GM19328 (cell line): ENCODE results near the gene ABCB7.
"Not testable (repeated sequence)": the region's sequence is repeated elsewhere in the genome, so short reads cannot be mapped to it uniquely, and the experiment has no call there.

Source experiments
- ATAC-seq: cut with Tn5 transposase; IDR thresholded peaks from one replicate; pipeline ENCODE4 v1.9.1; 2021; ENCODE audit warnings: mild to moderate bottlenecking, moderate library complexity; ENCODE audit not compliant: unreplicated experiment

The ABCB7 gene

DNA sequence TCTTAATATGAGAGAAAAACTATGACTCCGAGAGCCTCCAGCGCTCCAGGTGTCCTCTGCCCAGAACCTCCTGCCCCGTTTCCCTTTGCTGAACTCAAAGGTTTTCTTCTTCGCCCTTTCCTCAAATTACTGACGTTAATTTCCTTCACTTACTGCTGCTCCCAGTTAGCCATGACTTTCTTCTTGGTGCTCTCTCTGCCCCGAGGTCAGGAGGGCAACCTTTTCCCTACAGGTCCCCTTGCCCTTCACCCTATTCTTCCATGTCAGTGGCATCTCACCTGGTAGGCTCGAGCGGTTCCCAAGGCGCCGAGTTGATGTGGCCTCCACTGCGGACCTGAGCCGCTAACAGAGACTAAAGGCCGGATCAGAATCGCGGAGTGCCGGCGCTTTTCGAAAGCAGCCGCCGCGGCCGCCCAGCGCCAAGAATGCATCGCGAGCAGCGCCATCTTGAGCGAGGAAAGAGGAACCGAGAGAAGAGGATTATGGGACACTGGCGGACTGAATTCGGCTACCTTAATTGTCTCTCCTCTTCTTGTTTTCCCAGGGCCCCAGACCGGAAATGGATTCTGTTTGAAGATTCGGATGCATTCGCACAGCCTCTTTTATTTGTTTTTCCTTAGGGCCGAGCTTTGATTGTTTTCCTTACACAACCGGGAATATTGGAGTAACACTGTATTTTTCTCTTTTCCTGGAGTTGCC lies at the start of gene ABCB7:
Gene ABCB7 (minus strand): TSS at position 457 of the 699 bp plus-strand sequence. CDS start 11 bp downstream, at position 446.
- no peak for ATAC-seq

DNA sequence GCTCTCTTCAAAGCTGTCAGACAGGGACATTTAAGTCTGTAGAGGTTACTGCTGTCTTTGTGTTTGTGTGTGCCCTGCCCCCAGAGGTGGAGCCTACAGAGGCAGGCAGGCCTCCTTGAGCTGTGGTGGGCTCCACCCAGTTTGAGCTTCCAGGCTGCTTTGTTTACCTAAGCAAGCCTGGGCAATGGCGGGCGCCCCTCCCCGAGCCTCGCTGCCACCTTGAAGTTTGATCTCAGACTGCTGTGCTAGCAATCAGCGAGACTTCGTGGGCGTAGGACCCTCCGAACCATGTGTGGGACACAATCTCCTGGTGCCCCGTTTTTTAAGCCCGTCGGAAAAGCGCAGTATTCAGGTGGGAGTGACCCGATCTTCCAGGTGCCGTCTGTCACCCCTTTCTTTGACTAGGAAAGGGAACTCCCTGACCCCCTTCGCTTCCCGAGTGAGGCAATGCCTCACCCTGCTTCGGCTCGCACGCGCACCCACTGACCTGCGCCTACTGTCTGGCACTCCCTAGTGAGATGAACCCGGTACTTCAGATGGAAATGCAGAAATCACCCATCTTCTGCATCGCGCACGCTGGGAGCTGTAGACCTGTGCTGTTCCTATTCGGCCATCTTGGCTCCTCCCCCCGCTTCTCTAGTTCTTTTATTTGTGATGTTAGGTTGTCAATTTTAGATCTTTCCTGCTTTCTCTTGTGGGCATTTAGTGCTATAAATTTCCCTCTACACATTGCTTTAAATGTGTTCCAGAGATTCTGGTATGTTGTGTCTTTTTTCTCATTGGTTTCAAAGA lies 32.5 kb upstream of the ABCB7 start:
- ATAC-seq: not testable (repeated sequence)

DNA sequence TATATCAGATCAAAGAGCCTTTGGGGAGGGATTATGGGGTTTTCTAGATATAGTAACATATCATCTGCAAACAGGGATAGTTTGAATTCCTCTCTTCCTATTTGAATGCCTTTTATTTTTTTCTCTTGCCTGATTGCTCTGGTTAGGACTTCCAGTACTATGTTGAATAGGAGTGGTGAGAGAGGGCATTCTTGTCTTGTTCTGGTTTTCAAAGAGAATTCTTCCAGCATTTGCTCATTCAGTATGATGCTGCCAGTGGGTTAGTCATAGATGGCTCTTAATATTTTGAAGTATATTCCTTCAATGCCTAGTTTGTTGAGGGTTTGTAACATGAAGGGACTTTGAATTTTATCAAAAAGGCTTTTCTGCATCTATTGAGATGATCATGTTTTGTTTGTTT lies 25.6 kb upstream of the ABCB7 start:
- ATAC-seq: no peak

DNA sequence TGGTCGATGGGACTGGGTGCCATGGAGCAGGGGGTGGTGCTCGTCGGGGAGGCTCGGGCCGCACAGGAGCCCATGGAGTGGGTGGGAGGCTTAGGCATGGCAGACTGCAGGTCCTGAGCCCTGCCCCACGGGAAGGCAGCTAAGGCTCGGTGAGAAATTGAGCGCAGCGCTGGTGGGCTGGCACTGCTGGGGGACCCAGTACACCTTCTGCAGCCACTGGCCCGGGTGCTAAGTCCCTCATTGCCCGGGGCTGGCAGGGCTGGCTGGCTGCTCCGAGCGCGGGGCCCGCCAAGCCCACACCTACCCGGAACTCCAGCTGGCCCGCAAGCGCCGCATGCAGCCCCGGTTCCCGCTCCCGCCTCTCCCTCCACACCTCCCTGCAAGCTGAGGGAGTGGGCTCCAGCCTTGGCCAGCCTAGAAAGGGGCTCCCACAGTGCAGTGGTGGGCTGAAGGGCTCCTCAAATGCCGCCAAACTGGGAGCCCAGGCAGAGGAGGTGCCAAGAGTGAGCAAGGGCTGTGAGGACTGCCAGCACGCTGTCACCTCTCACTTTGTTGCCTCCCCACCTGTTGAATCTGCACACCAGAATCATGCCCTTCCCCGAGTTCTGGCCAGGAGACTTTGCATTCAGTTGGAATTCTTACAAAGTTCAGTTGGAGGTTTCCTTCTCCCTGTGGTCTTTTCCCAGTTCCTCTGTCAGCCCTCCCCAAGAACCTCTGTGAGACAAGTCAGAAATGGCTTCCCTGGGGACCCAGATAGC lies 23.6 kb upstream of the ABCB7 start:
- ATAC-seq: not testable (repeated sequence)

DNA sequence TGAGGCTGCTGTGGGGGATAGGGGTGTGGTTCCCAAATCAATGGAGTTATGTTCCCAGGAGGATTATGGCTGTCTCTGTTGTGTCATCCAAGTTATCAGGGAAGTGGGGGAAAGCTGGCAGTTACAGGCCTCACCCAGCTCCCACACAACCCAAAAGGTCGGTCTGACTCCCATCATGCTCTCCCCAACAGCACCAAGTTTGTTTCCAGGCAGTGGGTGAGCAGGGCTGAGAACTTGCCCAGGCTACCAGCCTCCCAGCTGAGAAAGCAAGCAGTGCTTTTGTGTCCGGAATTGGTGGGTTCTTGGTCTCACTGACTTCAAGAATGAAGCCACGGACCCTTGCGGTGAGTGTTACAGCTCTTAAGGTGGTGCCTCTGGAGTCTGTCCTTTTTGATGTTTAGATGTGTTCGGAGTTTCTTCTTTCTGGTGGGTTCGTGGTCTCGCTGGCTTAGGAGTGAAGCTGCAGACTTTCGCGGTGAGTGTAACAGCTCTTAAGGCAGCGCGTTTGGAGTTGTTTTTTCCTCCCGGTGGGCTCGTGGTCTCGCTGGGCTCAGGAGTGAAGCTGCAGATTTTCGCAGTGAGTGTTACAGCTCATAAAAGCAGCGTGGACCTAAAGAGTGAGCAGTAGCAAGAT lies 16.3 kb upstream of the ABCB7 start:
- ATAC-seq: not testable (repeated sequence)

DNA sequence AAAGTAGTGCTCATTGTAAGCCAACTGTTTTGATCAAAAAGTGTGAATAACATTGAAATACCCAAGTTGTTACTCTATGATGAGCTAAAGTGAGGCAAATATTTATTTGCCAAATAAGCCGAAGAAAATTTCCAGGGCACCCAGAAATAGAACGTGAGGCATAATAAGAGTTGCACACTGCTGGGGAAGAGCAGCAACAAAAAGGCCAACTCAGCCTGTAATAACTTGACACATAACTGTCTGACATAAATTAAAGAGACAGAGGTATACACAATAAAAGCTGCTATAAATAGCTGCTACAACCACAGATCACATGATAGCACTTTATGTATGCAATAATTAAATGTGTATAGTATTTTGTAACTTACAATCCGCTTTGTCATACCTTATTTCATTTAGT lies 2.0 kb upstream of the ABCB7 start:
- ATAC-seq: no peak

DNA sequence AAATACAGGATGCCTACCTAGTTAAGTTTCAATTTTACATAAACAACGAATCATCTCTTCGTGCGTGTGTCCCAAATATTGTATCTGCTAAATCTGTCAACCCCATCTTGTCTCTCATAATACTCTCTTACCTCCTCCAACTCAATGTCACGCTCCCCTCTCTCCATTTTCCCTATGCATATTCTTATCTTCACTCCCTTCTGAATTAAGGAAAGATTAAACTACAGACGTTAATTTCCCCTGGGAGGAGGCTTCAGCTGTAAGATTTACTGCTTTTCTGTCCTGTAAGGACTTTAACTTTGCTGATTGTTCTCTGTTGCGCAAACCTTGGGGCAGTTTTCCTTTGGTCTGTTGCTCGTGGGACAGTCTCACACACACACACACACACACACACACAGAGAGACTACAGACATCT lies 455 bp upstream of the ABCB7 start:
- ATAC-seq: no peak

DNA sequence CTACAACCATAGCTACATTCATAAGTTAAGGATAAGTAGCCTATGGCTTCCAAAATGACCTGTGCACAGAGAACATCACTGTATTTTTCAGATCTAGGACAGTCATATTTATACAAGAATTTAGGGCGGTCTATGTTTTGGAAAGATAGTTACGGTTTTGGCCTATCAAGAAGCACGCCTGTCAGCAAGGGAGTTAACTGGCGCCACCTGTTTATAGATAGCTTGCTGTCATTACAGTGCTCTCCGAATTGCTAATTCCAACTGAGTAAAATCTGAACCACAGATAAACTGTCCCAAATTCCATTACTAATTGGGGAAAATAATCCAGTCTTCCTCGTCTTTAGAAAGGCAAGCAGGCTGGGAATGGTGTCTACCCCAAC lies 646 bp downstream of the ABCB7 start:
- no peak for ATAC-seq

DNA sequence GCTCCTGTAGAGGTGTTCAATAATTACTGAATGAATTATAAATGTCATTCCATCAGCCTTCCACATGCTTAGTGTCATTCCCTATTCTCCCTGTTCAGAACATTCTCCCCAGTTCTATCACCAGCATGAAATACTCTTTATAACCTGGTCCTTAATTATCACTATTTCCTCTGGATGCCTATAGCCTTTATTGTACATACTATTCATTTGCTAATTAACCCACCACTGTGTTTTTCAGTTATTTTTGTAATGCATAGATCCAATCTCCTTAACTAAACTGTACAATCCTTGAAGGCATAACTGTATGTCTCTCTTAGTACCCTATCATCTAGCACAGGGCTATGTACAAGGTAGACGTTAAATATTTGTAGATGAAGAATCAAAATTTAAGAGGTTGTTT lies 1.2 kb downstream of the ABCB7 start:
- ATAC-seq: no peak

DNA sequence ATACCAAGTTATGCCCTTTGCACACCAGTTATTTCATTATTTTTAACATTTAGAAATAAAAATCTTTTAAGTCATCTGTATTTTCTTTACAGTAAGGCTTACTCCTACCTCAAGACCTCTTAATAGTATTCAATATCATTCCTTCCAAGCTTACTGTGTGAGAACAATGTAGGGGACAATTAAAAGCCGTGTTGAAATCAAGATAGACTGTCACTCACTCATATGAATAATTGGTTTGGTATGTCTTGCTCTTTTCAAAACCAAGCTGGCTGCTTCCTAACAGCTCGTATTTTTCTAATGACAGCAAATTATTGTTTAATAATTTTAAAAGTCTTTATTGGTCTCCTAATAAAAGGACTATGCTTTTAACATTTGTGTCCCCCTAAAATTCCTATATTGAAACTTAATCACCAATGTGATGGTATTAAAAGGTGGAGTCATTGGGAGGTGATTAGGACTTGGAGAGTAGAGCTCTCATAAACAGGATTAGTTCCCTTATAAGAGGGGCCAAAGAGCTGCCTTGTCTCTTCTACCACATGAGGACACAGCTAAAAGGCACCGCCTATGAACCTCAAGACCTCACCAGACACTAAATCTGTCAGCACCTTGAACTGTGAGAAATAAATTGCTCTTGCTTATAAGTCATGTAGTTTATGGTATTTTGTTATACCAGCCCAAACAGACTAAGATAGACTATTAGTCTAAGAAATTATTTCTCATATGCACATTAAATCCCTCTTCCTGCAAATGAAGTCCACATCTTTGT lies 4.1 kb downstream of the ABCB7 start:
- ATAC-seq: no peak

DNA sequence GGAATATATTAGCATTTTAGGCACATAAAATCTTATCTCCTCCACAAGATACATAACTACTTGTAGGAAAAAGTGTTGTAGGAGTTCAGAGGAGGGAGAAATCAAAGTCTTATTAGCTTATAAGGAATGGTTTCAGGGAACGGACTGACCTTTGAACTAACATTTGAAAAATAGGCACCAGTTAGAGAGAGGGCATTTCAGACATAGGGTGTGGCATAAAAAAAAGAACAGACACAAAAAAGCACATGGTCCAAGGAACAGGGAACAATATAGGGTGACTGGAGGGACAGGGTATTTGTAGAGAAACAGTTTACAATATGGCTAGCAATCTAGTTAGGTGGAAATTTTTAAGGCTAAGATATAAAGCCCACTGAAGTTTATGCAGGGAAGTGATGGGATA lies 6.4 kb downstream of the ABCB7 start:
- no peak for ATAC-seq

DNA sequence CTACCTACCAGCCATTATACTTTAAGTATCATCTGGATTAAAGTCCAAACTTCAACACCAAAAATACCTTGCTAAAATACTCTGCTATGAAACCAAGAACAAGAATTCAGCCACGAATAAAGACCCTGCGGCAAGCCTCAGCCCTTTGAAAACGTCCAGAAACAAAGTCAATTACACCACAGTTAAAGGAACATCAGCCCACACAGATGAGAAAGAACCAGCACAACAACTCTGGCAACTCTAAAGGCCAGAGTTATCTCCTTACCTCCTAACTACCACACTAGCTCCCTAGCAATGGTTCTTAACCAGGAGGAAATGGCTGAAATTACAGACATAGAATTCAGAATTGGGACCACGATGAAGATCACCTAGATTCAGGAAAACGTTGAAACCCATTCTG lies 23.4 kb downstream of the ABCB7 start:
- no peak for ATAC-seq

DNA sequence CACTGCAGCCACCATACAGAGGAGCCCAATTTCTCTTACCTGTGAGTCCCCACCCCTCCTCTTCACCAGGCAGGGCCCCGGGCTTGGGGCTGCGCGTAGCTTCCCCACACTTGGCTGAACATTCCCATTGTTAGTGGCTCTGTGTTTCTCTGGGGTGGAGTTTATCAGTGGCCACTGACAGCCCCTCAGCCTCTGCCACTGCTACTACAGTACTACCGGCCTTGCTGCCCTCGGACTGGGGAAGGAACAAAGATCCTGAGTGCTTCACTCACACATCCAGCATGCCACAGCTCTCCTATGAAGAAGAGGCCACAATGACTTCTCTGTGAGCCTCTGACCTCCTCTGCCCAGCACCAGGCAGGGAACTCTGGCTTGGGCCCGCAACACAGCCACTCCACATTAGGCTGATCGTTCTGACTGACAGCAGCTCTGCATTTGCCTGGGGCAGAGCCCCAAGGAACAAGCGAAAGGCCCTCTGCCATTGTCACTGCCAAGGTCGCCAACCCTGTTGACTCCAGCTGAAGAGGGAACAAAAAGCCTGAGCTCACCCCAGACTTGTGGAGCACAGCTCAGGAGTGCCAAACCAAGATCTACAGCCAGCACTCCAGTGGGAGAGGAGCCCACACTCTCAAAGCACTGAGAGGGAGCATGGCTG lies 24.0 kb downstream of the ABCB7 start:
- no peak for ATAC-seq

DNA sequence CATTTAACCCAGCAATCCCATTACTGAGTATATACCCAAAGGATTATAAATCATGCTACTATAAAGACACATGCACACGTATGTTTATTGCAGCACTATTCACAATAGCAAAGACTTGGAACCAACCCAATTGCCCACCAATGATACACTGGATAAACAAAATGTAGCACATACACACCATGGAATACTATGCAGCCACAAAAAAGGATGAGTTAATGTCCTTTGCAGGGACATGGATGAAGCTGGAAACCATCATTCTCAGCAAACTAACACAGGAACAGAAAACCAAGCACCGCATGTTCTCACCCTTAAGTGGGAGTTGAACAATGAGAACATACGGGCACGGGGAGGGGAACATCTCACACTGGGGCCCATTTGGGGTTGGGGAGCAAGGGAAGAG lies 27.0 kb downstream of the ABCB7 start:
- not testable (repeated sequence) for ATAC-seq

DNA sequence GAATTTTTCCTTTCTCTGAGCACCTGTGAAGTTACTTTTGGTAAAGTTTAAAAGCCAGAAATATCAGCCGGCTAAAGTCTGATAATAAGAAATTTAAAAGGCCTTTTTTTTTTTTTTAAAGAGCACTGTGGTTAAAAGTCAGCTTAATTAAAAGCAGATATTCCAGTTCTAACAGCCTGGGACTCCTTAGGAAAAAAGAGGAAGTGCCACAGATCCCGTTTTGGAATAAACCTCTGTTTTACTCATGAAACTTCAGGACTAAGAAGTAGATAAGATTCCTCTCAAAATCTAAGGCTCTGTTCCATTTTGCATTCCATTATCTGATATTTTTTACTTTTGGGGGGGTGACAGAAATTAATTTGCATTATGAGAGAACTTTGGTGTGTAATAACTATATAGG lies 37.8 kb downstream of the ABCB7 start:
- ATAC-seq: no peak

DNA sequence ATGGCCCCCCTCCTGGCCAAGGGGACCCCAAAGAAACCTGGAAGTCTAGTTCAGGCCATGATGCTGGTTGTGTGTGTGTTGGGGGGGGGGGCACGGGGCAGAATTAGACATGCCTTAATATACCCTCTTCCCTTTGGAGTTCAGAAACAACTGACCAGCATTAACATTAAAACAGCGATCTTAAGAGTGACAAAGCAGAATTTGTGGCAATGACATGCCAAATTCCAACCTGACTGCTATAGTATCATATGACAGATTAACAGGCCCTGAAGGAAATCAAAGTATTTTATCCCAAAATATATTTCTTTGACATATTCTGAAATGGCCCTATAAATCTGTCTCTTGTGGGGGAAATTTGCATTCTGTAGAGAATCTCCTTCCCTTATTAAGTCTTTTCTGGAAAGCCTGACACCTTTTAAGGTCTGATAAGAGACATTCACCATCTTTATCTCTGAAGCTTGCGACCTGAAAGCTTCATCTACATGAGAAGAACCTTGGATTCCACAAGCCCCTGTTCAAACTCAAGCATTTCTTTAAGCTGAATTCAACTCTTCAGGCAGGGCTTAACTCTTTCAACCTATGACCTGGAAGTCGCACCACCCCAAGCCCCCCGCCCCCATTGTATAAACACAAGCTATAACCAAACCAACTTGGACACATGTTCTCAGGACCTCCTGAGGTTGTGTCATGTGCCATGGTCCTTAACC lies 40.2 kb downstream of the ABCB7 start:
- ATAC-seq: no peak

DNA sequence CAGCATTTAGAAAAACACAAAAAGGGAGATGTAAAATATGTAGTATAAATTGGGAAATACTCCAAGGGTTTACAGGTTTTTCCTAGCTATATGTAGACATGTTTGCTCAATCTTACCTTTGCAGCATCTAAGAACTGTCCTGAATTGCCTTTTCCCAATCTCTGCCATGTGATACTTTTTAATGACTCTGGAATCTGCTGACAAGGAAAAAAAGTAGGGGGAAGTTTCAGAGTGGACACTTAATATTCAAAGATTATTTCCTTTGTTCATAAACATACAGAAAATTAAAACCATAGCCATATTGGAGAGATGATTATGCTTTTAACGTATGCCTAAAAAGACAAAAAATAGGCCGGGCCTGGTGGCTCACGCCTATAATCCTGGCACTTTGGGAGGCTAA lies 41.4 kb downstream of the ABCB7 start:
- no peak for ATAC-seq

DNA sequence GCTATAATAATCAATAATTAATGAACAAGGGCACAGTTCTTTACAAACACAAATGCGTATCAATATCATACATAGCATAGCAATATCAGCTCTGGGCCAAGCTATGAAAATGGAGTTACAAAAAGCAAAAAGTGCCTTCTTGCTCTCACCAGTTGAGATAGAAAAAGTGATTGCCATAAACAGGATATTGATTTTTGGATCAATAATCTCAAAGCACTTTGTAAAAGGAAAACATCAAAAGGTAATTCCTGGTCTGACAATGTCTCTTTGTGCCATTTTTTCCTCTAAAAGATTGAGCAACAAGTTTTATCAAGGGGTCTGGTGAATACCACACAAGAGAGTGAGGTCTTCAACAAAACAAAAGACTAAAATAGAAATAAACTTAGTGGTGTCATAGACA lies 42.4 kb downstream of the ABCB7 start:
- ATAC-seq: no peak

DNA sequence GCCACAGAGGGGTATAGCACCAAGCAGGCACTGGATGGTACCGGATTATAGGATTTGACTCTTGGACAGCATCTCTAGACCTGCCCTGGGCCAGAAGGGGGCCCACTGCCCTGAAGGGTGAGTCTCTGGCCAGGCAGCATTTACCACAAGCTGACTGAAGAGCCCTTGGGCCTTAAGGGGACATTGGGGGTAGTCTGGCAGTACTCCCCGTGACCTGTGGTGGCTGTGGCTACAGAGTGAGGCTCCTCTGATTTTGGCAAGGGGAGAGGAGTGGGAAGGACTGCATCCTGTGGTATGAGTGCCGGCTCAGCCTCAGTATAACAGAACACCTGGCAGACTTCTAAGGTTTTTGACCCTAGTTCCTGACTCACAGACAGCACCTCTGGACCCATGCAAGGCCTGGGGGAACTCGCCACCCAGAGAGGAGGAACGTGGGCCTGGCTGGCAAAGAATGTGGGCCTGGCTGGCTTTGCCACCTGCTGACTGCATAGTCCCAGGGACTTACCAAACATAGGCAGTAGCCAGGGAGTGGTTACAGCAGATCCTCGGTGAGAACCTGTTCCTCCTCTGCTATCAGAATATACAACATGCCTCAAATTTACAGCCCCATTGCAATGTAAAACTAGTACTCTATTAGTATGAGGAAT lies 48.1 kb downstream of the ABCB7 start:
- ATAC-seq: no peak
